NCI-H2171 (cell line): ENCODE data around the gene STRBP.
"Not testable (repeated sequence)": the region's sequence is repeated elsewhere in the genome, so short reads cannot be mapped to it uniquely, and the experiment has no call there.

Experiments used
- DNase-seq: peaks from one replicate; lab custom pipeline; 2025; lab: John Stamatoyannopoulos, UW

STRBP gene

DNA sequence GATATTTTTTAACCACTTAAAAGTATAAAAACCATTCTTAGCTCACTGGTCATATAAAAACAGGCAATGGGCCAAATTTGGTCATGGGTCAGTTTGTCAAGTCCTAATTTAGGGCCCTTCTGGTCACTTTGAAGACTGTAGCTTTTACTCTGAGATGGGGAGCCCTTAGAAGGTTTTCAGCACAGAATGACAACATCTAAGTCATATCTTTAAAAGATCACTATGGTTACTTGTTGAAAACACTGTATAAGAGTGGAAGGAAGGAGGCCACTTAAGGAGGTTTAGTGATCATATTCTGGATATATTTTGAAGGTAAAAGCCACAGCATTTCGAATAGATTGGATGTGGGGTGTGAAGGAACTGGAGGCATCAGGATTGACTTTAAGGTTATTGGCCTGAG lies 76.7 kb downstream of the STRBP start:
- DNase-seq = no peak

DNA sequence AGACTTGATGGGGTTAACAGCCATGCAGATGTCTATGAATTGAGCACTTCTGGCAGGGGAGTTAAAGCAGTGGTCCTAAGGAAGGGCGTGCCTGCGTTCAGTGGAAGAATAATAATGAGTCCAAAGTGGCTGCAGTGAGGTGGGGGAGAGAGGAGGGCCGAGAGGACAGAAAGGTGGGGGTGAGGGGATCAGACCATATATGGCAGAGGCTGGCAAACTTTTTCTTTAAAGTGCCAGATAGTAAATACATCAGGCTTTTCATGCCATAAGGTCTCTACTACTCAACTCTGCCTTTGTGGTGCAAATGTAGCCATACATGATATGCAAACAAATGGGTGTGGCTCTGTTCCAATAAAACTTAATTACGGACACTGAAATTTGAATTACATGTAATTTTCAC lies 77.1 kb downstream of the STRBP start:
- no peak for DNase-seq

- DNase-seq = no peak
Observed at GRCh38 chr9:123187131-123187530, 81.3 kb downstream of the STRBP start.

- not testable (repeated sequence) for DNase-seq
Observed at GRCh38 chr9:123186029-123186428, 82.4 kb downstream of the STRBP start.

DNA sequence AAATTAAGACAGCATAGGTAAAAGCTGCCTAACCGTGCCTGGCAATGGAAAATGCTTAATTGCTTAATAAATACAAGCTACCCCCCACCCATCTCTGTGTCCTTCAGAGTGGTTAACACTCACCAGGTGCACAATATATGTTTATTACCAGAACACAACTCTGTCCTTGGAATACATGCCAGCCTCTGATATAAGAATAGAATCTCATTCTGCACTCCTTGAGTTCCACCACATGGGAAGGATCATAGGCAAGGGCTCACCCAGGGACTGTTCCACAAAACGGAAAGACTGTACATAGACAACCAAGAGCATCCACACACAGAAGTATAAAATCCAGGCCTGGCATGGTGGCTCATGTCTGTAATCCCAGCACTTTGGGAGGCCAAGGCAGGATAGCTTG lies 91.4 kb downstream of the STRBP start:
- DNase-seq = no peak

- DNase-seq = no peak
Observed at GRCh38 chr9:123175854-123176629, 92.3 kb downstream of the STRBP start.

DNA sequence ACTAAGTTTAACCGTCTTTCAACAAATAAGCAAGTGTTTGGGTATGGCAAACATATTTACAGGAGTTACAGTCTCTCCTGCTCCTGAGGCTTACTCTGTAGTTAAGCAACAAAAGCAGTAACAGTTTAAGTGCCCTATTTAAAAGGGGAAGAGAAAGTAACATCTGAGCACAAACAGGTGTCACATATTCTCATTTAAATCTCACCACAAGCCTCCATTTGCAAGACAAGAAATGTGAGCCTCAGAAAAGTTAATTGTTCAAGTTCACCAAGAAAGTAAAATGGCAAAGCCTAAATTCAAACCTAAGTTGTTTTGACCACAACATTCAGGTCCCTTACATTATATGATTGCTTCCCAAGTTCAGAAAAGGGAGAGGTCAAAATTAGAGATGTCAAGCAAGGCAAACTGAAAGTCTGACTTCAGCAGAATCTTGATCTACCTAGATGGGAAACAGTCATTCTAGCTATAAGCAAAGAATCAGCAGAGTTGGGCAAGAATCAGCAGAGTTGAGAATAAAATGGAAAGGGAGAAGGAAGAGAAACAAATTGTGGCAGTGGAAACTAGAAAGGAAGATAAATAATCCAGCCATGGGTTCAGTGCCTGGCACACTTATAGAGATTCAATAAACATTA lies 93.4 kb downstream of the STRBP start:
- DNase-seq = no peak

- DNase-seq = no peak
Observed at GRCh38 chr9:123174079-123174478, 94.3 kb downstream of the STRBP start.

DNA sequence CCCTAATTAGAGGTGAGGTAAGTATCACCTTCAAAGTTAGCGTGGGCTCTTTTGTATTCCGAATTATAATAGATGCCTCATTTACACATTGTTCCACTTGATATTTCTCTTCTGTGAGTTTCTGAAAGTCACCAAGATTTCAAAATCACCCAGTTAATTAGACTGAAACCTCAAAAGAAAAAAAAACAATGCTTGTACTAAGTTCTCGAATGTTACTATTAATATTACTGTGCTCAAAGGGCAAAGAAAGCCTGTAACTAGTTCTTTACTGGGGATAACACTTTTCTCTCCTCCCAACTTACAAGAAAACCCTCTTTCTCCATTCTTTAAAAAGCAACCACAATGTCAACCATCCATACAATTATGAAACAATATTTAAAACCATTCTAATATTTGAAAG lies 98.5 kb downstream of the STRBP start:
- DNase-seq = no peak

GRCh38 chr9:123168586-123168985 lies 99.8 kb downstream of the STRBP start:
- DNase-seq = no peak

- DNase-seq = no peak
Observed at GRCh38 chr9:123167474-123167873, 100.9 kb downstream of the STRBP start.

DNA sequence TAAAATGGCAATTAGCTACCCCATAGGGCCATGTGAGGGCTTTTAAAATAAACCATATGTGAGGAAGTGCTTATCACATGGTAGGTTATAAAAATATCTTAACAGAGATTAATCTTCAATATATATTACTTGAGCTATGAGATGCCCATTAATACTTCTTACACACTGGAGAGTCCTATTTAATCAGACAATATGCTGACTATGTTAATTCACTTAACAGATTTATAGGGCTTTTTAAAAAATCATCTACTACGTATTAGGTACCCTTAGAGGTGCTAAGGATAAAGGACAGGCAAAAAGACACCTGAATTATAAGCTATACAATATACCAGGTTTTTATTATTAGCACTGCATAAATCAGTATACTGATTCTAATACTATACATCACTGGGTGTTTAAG lies 102.6 kb downstream of the STRBP start:
- DNase-seq = no peak

GRCh38 chr9:123164285-123164684 lies 104.1 kb downstream of the STRBP start:
- no peak for DNase-seq

DNA sequence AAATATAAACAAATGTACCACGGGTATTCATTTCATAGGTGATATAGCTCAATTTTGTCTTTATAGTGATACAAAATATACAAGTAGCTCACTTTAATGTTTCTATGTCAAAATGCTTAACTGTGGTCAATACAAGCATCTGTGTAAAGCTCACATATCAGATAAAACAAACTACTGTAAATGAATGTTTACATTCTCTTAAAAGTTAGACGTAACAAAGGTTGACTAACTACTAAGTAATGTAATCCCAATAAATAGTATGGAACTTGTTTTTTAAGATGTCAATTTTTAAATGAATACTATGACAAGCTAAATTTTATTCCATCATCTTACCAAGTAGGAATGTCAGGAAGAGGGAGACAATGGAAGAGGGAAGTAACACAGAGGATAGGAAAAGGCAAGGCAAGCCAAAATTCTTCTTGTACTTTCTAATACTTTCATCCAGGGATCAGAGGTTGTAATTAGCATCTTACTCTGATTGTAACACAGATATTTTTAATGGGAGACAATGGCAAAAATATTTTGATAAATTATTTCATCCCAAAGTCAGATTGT lies 105.5 kb downstream of the STRBP start:
- DNase-seq = no peak

DNA sequence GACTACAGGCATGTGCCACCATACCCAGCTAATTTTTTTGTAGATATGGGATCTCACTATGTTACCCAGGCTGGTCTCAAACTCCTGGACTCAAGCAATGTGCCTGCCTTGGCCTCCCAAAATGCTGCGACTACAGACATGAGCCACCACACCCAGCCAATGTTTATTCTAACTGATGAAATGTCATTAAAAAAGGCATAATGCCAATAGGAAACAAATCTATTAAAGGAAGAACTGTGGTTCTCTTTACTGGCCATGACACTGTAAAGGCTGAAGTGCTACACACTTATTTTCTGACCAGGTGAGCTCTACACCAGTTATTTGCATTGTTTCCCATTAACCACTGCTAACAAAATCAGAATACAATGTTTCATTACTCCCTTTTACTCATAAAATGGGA lies 106.0 kb downstream of the STRBP start:
- no peak for DNase-seq

GRCh38 chr9:123157221-123157620 lies 111.2 kb downstream of the STRBP start:
- no peak for DNase-seq

- no peak for DNase-seq
Observed at GRCh38 chr9:123150708-123151503, 117.5 kb downstream of the STRBP start.

GRCh38 chr9:123149067-123149466 lies 119.3 kb downstream of the STRBP start:
- DNase-seq = no peak

- DNase-seq = no peak
Observed at GRCh38 chr9:123138163-123138562, 130.2 kb downstream of the STRBP start.

- no peak for DNase-seq
Observed at GRCh38 chr9:123135430-123135829, 133.0 kb downstream of the STRBP start.

DNA sequence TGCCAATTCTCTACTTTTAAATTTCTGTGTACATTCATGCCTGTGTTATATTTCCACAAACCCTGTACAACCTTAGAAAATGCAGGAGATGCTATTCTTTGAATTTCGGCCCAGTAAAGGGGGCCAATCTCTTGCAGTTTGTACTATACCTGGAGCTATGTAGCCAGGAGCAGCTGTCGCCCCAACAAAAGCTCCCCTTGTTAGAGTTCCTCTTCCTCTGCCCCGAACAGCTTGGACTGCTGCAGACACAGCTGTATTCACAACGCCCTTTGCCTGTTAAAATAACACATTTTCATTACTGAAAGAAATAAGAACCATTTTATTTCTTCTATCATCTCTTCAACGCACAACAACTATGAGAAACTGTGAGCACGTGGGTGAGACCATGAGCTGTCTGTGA lies 135.7 kb downstream of the STRBP start:
- no peak for DNase-seq

DNA sequence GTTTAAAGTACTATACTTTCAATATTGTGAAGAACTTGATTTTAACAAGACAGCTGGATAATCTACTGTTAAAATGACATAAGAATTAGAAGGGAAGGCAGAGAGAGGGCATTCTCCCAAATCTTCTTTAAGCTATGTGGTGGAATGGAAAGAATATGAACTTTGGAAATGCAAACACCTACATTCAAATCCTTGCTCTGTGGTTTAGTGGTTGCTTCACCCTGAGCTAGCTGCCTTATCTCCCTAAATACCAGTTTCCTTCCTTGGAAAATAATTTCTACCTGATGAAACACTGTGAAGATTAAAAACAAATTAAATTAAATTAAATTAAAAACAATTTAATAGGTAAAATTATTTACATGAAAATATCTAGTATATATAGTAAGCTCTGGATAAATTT lies 136.4 kb downstream of the STRBP start:
- DNase-seq = no peak

DNA sequence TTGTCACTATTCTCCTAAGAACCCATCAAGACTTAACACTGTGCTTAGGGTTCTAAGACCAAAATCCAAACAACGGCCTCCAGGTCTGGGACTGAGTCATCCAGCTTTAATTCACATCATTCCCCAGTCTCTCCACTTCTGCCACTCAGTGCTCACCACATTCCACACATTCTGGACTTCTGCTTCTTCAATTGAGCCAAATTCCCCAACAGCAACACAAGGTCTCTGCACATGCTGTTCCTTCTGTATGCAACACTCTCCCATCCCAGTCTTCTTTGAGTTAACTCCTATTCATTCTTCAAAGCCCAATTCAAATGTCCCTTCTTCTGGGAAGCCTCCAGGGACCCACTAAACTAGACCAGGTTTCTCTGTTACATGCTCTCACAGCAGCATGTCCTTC lies 137.1 kb downstream of the STRBP start:
- DNase-seq = no peak
